RWPE2 (cell line): ENCODE results near the gene MAPKAPK3.
A peak's percentile ranks its signal among the peaks of the same experiment; 100 is the strongest.

Source experiments
- ATAC-seq: fragments of 200-7000 bp; cut with Tn5 transposase; 3 replicates; pipeline ENCODE4 v1.9.1; 2021; ENCODE audit warnings: low read depth
- DNase-seq: peaks from one replicate; pipeline ENCODE4 v3.0.0-alpha.2; 2020; ENCODE audit warnings: low spot score
- H3K27ac ChIP-seq: fragments of 450-650 bp; 2 replicates; pipeline ENCODE4 v1.5.1; 2017; ENCODE audit warnings: mild to moderate bottlenecking; ENCODE audit not compliant: poor library complexity, severe bottlenecking
- H3K27me3 ChIP-seq: fragments of 250-450 bp; sonication (Bioruptor Pico); 2 replicates; pipeline ENCODE4 v1.5.1; 2021; ENCODE audit warnings: mild to moderate bottlenecking, moderate library complexity; ENCODE audit not compliant: insufficient read depth, poor library complexity, severe bottlenecking
- H3K36me3 ChIP-seq: fragments of 250-450 bp; sonication (Bioruptor Pico); 2 replicates; pipeline ENCODE4 v1.5.1; 2020; ENCODE audit warnings: low read depth, mild to moderate bottlenecking, moderate library complexity
- H3K4me1 ChIP-seq: fragments of 250-450 bp; sonication (Bioruptor Pico); 2 replicates; pipeline ENCODE4 v1.5.1; 2021; ENCODE audit warnings: mild to moderate bottlenecking, moderate library complexity; ENCODE audit not compliant: insufficient read depth, poor library complexity, severe bottlenecking
- H3K4me3 ChIP-seq: fragments of 250-450 bp; sonication (Bioruptor Pico); 2 replicates; pipeline ENCODE4 v1.5.1; 2021; ENCODE audit warnings: mild to moderate bottlenecking, moderate library complexity; ENCODE audit not compliant: severe bottlenecking
- H3K9me3 ChIP-seq: fragments of 250-450 bp; sonication (Bioruptor Pico); 2 replicates; pipeline ENCODE4 v1.5.1; 2021; ENCODE audit warnings: mild to moderate bottlenecking, moderate library complexity; ENCODE audit not compliant: severe bottlenecking
- TF ChIP-seq, protein P1 (sequence below): fragments of 450-650 bp; IDR thresholded peaks from one replicate; pipeline ENCODE4 v1.5.1; 2017; ENCODE audit warnings: mild to moderate bottlenecking, moderate library complexity; ENCODE audit not compliant: poor library complexity, severe bottlenecking

The MAPKAPK3 gene

DNA sequence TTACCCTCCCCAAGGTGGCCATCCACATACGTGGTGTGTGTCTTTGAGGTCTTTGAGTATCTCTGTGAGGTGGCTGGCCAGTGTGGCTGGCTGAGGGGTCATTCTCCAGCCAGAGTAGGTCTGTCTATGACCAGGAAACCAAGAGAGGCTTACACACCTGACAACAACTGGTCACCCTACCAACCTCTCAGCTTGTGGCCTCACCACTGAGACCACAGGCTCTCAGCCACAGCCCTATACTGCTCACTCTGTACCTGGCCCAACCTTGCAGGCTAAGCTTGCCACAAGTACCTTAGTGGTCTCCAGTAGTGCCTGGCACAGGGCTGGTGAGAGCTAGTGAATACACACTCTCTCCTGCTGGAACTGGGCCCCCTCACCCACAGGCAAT is 42.5 kb upstream of the MAPKAPK3 start:
- Histone ChIP-seq H3K4me1 (peaks cover 6% of the 10 kb centered on the region), H3K27me3 (no peaks in the 10 kb centered on the region), H3K27ac (no peak overlapping the region), H3K36me3 (peaks cover 12% of the 10 kb centered on the region; the same call in 1 of the 2 replicates), H3K4me3 (no peak overlapping the region), H3K9me3 (no peaks in the 10 kb centered on the region)
- no peak for ATAC-seq
- TF ChIP-seq, protein P1, sequence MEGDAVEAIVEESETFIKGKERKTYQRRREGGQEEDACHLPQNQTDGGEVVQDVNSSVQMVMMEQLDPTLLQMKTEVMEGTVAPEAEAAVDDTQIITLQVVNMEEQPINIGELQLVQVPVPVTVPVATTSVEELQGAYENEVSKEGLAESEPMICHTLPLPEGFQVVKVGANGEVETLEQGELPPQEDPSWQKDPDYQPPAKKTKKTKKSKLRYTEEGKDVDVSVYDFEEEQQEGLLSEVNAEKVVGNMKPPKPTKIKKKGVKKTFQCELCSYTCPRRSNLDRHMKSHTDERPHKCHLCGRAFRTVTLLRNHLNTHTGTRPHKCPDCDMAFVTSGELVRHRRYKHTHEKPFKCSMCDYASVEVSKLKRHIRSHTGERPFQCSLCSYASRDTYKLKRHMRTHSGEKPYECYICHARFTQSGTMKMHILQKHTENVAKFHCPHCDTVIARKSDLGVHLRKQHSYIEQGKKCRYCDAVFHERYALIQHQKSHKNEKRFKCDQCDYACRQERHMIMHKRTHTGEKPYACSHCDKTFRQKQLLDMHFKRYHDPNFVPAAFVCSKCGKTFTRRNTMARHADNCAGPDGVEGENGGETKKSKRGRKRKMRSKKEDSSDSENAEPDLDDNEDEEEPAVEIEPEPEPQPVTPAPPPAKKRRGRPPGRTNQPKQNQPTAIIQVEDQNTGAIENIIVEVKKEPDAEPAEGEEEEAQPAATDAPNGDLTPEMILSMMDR, result no peak
- no peak for DNase-seq

DNA sequence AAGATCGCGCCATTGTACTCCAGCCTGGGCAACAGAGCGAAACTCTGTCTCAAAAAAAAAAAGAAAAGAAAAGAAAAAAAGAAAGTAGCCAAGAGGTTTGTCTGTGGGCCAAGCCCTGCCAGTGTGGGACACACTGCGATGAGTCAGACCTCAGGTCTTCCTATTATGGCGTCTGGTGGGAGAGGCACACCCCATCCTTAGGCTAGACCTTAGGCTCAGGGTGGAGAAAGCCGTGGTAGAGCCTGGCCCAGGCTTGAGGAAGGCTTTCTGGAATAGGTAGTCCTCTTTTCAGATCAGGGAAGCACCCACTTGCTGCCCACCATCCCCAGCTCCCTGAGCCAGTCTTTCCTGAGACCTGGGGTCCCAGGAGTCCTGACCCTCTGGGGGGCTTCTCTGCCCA is 41.6 kb upstream of the MAPKAPK3 start:
- Histone ChIP-seq H3K9me3 (no peaks in the 10 kb centered on the region), H3K4me1 (peaks cover 2% of the 10 kb centered on the region), H3K27me3 (no peaks in the 10 kb centered on the region), H3K27ac (no peak overlapping the region), H3K36me3 (peaks cover 12% of the 10 kb centered on the region; the same call in 1 of the 2 replicates), H3K4me3 (no peak overlapping the region)
- ATAC-seq (peak; percentile 42; the same call in 1 of the 3 replicates), DNase-seq (no peak)
- TF ChIP-seq, protein P1, result no peak

DNA sequence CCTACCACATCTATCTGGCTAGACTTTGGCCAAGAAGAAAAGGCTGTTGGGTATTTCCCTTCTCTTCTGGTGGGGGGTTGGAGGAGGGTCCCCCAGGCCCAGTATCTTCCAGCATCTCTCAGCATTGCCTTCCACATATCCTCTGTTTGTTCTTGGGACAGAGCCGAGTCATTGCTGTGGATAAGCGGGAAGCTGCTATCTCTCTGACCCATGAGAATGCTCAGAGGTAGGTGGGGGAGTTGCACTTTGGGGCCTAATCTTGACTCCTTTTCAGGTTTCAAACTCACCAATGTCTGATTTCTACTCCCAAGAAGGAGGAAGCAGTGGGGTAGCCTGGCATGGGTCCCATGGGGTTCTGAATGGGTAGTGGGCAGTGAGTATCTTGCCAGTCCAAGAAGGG is 39.6 kb upstream of the MAPKAPK3 start:
- H3K27ac ChIP-seq, result no peak overlapping the region
- H3K4me1 ChIP-seq, result no peaks in the 10 kb centered on the region
- H3K36me3 ChIP-seq, result peaks cover 16% of the 10 kb centered on the region; the same call in 1 of the 2 replicates
- no peak overlapping the region for H3K4me3 ChIP-seq
- no peaks in the 10 kb centered on the region for H3K9me3 ChIP-seq
- H3K27me3 ChIP-seq, result no peaks in the 10 kb centered on the region
- DNase-seq (no peak), ATAC-seq (no peak)
- TF ChIP-seq, protein P1, result no peak

DNA sequence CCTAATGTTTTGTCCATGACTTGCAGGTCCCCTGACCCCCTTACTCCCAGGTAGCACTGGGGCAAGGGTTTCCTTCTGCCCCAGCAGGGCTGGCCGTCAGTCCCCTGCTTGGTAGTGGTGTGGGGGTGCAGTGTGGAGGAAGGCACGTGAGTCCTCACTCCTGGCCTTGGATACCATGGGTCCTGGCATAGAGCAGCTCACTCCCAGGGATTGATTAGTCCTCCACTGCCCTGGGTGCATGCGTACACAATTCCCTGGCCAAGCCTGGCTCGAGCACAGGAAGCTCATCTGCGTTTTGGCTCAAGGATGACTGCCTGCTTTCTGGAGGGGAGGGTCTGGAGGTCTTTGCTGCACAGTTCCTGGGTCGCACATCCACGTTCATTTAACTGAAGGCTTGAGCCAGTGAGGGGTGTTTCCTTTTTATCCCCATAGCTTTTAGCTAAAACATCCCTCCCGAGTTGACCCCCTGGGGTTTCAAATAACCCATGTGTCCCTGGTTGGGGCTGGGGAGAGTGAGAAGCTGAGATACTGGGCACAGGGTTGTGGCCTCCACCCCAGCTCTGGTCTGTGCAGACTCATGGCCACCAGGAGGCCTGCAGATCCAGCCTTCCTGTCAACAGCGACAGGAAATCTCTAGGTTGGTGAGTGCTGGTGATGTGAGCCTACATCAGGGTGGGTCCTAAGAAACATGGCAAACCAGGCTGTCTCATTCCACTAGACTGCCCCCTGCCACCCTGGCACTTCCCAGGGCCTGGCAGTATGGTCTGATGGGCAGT is 36.1 kb upstream of the MAPKAPK3 start:
- Histone ChIP-seq H3K4me1 (no peaks in the 10 kb centered on the region), H3K27ac (no peak overlapping the region), H3K4me3 (no peak overlapping the region), H3K27me3 (no peaks in the 10 kb centered on the region), H3K36me3 (peaks cover 16% of the 10 kb centered on the region; the same call in 1 of the 2 replicates), H3K9me3 (no peaks in the 10 kb centered on the region)
- no peak for DNase-seq
- TF ChIP-seq, protein P1, result no peak
- ATAC-seq, result no peak

DNA sequence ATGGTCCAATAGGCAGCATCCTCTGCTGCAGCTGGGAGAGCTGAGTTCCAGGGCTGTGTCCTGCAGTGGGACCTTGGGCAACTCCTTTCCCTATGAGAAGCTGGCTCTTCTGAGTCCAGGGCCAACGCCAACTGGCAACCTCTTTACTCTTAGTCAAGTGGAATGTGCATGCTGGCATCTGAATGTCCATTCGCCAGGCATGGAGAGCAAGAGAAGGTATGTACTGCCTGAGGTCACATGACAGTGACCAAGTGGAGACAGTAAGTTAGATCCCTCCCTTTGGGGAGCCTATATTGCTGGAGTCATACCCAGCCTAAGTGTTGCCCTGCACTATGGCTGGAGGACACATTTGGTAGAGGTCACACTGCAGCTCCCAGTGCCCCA is 35.5 kb upstream of the MAPKAPK3 start:
- ATAC-seq, result no peak
- peaks cover 11% of the 10 kb centered on the region; the same call in 1 of the 2 replicates for H3K36me3 ChIP-seq
- no peaks in the 10 kb centered on the region for H3K9me3 ChIP-seq
- DNase-seq, result no peak
- no peak overlapping the region for H3K4me3 ChIP-seq
- no peaks in the 10 kb centered on the region for H3K4me1 ChIP-seq
- H3K27ac ChIP-seq, result no peak overlapping the region
- TF ChIP-seq, protein P1, result no peak
- no peaks in the 10 kb centered on the region for H3K27me3 ChIP-seq
